ENCODE measurements around the gene CEP152.
A peak's percentile ranks its signal among the peaks of the same experiment; 100 is the strongest.

CEP152 gene

GRCh38 chr15:48761393-48762158 is 49.3 kb downstream of the CEP152 start:
- FAIRE-seq: no peak

- no peak for FAIRE-seq
Measured at GRCh38 chr15:48759921-48760320, 50.9 kb downstream of the CEP152 start.

- no peak for FAIRE-seq
Measured at GRCh38 chr15:48757661-48758060, 53.2 kb downstream of the CEP152 start.

- no peak for FAIRE-seq
Measured at GRCh38 chr15:48754011-48754410, 56.9 kb downstream of the CEP152 start.

- no peak for FAIRE-seq
Measured at GRCh38 chr15:48751595-48751994, 59.3 kb downstream of the CEP152 start.

- FAIRE-seq: no peak
Measured at GRCh38 chr15:48748535-48748934, 62.3 kb downstream of the CEP152 start.

GRCh38 chr15:48733615-48734014 is 77.3 kb downstream of the CEP152 start:
- no peak for FAIRE-seq

GRCh38 chr15:48730506-48730905 is 80.4 kb downstream of the CEP152 start:
- no peak for FAIRE-seq

GRCh38 chr15:48723969-48724368 is 86.9 kb downstream of the CEP152 start:
- FAIRE-seq: no peak

GRCh38 chr15:48722764-48723661 is 87.9 kb downstream of the CEP152 start:
- no peak for FAIRE-seq

- no peak for FAIRE-seq
Measured at GRCh38 chr15:48721061-48721810, 89.6 kb downstream of the CEP152 start.

GRCh38 chr15:48720646-48721045 is 90.2 kb downstream of the CEP152 start:
- no peak for FAIRE-seq

- FAIRE-seq: no peak
Measured at GRCh38 chr15:48719668-48720067, 91.2 kb downstream of the CEP152 start.

- no peak for FAIRE-seq
Measured at GRCh38 chr15:48718646-48719045, 92.2 kb downstream of the CEP152 start.

- FAIRE-seq: no peak
Measured at GRCh38 chr15:48717458-48717857, 93.4 kb downstream of the CEP152 start.

GRCh38 chr15:48712546-48712945 is 98.3 kb downstream of the CEP152 start:
- FAIRE-seq: no peak

- no peak for FAIRE-seq
Measured at GRCh38 chr15:48710952-48711495, 99.8 kb downstream of the CEP152 start.

- FAIRE-seq: no peak
Measured at GRCh38 chr15:48708641-48709040, 102.2 kb downstream of the CEP152 start.

GRCh38 chr15:48705381-48705780 is 105.5 kb downstream of the CEP152 start:
- FAIRE-seq: peak; percentile 21

GRCh38 chr15:48703544-48703943 is 107.3 kb downstream of the CEP152 start:
- FAIRE-seq: no peak

- no peak for FAIRE-seq
Measured at GRCh38 chr15:48702569-48703236, 108.2 kb downstream of the CEP152 start.

- no peak for FAIRE-seq
Measured at GRCh38 chr15:48696627-48697312, 114.1 kb downstream of the CEP152 start.
